NAMALWA (cell line): ENCODE measurements around the gene PRTFDC1.
"Not testable (repeated sequence)": the region's sequence is repeated elsewhere in the genome, so short reads cannot be mapped to it uniquely, and the experiment has no call there.

Experiments
- DNase-seq: peaks from one replicate; pipeline ENCODE4 v3.0.0-alpha.2; 2015; ENCODE audit warnings: low spot score

Gene PRTFDC1

GRCh38 chr10:24930427-24930826 lies 22.0 kb downstream of the PRTFDC1 start:
- DNase-seq, result peak; percentile 4

- DNase-seq, result no peak
Observed at GRCh38 chr10:24929904-24930303, 22.5 kb downstream of the PRTFDC1 start.

- DNase-seq, result no peak
Observed at GRCh38 chr10:24929056-24929544, 23.3 kb downstream of the PRTFDC1 start.

GRCh38 chr10:24928163-24928562 lies 24.2 kb downstream of the PRTFDC1 start:
- DNase-seq, result no peak

GRCh38 chr10:24926557-24926956 lies 25.8 kb downstream of the PRTFDC1 start:
- no peak for DNase-seq

GRCh38 chr10:24925799-24926198 lies 26.6 kb downstream of the PRTFDC1 start:
- no peak for DNase-seq

- DNase-seq, result not testable (repeated sequence)
Observed at GRCh38 chr10:24924483-24924882, 27.9 kb downstream of the PRTFDC1 start.

- not testable (repeated sequence) for DNase-seq
Observed at GRCh38 chr10:24922222-24922868, 30.1 kb downstream of the PRTFDC1 start.

GRCh38 chr10:24920907-24921881 lies 31.2 kb downstream of the PRTFDC1 start:
- DNase-seq, result no peak

- DNase-seq, result not testable (repeated sequence)
Observed at GRCh38 chr10:24920192-24920591, 32.2 kb downstream of the PRTFDC1 start.

GRCh38 chr10:24919629-24920028 lies 32.8 kb downstream of the PRTFDC1 start:
- not testable (repeated sequence) for DNase-seq

GRCh38 chr10:24917979-24918378 lies 34.4 kb downstream of the PRTFDC1 start:
- DNase-seq, result no peak

- no peak for DNase-seq
Observed at GRCh38 chr10:24917493-24917892, 34.9 kb downstream of the PRTFDC1 start.

GRCh38 chr10:24916365-24916764 lies 36.0 kb downstream of the PRTFDC1 start:
- no peak for DNase-seq

- DNase-seq, result no peak
Observed at GRCh38 chr10:24915304-24915703, 37.1 kb downstream of the PRTFDC1 start.

- no peak for DNase-seq
Observed at GRCh38 chr10:24914148-24914547, 38.3 kb downstream of the PRTFDC1 start.

GRCh38 chr10:24912215-24912614 lies 40.2 kb downstream of the PRTFDC1 start:
- DNase-seq, result no peak

- DNase-seq, result no peak
Observed at GRCh38 chr10:24911029-24911428, 41.4 kb downstream of the PRTFDC1 start.

GRCh38 chr10:24910574-24910973 lies 41.8 kb downstream of the PRTFDC1 start:
- no peak for DNase-seq

- DNase-seq, result no peak
Observed at GRCh38 chr10:24908793-24909423, 43.5 kb downstream of the PRTFDC1 start.

- no peak for DNase-seq
Observed at GRCh38 chr10:24907956-24908355, 44.5 kb downstream of the PRTFDC1 start.

- no peak for DNase-seq
Observed at GRCh38 chr10:24906372-24906771, 46.0 kb downstream of the PRTFDC1 start.

- no peak for DNase-seq
Observed at GRCh38 chr10:24904824-24905223, 47.6 kb downstream of the PRTFDC1 start.
